ENCODE data around the gene NANOS2. TPM values are rescaled to one million over a fixed set of nuclear protein-coding genes. Genes with fewer than 3 reads are reported as not detected.

NANOS2 gene
- total and polyA plus RNA-seq, 2 of the 13 experiments (the other 11 are each of a cell fraction or from before 2014, with no cell fraction given) = not detected

DNA sequence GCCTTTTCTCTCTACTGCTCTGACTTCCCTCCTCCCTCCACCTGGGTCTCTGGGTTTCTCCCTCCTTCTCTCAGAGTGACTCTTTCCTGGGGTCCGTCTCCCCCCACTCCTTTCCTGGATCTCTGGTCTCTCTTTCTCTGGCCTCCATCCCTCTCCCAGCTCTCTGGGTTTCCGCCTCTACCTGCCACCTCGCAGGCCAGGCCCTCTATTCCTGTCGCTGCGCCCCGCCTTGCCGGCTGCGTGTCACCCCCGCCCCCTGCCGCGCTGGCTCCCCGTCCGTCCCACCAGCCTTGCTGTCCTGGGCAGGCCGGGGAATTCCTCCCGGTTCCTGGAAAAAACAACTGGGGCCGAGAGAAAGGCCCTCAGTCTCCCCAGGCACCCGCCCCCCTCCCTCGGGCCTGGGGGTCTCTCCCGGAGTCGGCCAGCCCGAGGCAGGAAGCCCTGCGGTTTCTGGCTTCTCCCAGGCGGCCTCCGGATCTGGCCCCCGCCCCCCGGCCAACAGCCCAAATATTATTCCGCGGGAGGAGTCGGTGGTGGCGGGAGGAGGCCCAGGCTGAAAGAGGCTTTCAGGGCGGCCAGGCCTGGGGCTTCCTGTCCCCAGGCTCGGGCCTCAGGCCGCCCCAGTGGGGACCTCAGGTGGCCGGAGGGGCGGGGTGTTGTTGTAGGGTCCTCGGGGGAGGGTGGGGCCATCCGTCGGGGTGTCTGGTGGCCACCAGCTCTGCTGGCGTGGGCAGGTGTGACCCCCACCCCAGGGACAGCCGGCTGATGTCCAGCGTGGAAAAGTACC is 38.0 kb downstream of the NANOS2 start (continued):
- TF ChIP-seq KLF6 (CRISPR knock-in tag; IDR thresholded peaks at IDR 0.05) (peak; percentile 41; the same call in 1 of the 2 replicates), POLR2AphosphoS5 (IDR thresholded peaks at IDR 0.05; ENCODE audit: low read depth, low read length) (peak; percentile 67), NFIC (IDR thresholded peaks at IDR 0.05; ENCODE audit: low read length) (no peak), THAP11 (CRISPR knock-in tag; IDR thresholded peaks at IDR 0.05) (peak; percentile 37; the same call in 1 of the 2 replicates), HES4 (CRISPR knock-in tag; IDR thresholded peaks at IDR 0.05; ENCODE audit: borderline replicate concordance) (no peak), ZNF709 (CRISPR knock-in tag; IDR thresholded peaks at IDR 0.05) (peak; percentile 66; the same call in 1 of the 2 replicates), ZNF292 (CRISPR knock-in tag; IDR thresholded peaks at IDR 0.05; ENCODE audit: borderline replicate concordance, low read depth) (no peak; the same call in 1 of the 2 replicates), PHF21A (CRISPR knock-in tag; IDR thresholded peaks at IDR 0.05) (peak; percentile 51)
- TF ChIP-seq, protein P1, sequence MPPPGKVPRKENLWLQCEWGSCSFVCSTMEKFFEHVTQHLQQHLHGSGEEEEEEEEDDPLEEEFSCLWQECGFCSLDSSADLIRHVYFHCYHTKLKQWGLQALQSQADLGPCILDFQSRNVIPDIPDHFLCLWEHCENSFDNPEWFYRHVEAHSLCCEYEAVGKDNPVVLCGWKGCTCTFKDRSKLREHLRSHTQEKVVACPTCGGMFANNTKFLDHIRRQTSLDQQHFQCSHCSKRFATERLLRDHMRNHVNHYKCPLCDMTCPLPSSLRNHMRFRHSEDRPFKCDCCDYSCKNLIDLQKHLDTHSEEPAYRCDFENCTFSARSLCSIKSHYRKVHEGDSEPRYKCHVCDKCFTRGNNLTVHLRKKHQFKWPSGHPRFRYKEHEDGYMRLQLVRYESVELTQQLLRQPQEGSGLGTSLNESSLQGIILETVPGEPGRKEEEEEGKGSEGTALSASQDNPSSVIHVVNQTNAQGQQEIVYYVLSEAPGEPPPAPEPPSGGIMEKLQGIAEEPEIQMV (CRISPR knock-in tag; IDR thresholded peaks at IDR 0.05; ENCODE audit: low read depth) = 0 out of 2 replicates have a peak, but pooled peaks have one; percentile 55
- TF ChIP-seq, protein P2, sequence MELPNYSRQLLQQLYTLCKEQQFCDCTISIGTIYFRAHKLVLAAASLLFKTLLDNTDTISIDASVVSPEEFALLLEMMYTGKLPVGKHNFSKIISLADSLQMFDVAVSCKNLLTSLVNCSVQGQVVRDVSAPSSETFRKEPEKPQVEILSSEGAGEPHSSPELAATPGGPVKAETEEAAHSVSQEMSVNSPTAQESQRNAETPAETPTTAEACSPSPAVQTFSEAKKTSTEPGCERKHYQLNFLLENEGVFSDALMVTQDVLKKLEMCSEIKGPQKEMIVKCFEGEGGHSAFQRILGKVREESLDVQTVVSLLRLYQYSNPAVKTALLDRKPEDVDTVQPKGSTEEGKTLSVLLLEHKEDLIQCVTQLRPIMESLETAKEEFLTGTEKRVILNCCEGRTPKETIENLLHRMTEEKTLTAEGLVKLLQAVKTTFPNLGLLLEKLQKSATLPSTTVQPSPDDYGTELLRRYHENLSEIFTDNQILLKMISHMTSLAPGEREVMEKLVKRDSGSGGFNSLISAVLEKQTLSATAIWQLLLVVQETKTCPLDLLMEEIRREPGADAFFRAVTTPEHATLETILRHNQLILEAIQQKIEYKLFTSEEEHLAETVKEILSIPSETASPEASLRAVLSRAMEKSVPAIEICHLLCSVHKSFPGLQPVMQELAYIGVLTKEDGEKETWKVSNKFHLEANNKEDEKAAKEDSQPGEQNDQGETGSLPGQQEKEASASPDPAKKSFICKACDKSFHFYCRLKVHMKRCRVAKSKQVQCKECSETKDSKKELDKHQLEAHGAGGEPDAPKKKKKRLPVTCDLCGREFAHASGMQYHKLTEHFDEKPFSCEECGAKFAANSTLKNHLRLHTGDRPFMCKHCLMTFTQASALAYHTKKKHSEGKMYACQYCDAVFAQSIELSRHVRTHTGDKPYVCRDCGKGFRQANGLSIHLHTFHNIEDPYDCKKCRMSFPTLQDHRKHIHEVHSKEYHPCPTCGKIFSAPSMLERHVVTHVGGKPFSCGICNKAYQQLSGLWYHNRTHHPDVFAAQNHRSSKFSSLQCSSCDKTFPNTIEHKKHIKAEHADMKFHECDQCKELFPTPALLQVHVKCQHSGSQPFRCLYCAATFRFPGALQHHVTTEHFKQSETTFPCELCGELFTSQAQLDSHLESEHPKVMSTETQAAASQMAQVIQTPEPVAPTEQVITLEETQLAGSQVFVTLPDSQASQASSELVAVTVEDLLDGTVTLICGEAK (IDR thresholded peaks at IDR 0.05) = no peak
- TF ChIP-seq, protein P2 (CRISPR knock-in tag; IDR thresholded peaks at IDR 0.05) = peak; percentile 12; the same call in 1 of the 2 replicates
- TF ChIP-seq, protein P3, sequence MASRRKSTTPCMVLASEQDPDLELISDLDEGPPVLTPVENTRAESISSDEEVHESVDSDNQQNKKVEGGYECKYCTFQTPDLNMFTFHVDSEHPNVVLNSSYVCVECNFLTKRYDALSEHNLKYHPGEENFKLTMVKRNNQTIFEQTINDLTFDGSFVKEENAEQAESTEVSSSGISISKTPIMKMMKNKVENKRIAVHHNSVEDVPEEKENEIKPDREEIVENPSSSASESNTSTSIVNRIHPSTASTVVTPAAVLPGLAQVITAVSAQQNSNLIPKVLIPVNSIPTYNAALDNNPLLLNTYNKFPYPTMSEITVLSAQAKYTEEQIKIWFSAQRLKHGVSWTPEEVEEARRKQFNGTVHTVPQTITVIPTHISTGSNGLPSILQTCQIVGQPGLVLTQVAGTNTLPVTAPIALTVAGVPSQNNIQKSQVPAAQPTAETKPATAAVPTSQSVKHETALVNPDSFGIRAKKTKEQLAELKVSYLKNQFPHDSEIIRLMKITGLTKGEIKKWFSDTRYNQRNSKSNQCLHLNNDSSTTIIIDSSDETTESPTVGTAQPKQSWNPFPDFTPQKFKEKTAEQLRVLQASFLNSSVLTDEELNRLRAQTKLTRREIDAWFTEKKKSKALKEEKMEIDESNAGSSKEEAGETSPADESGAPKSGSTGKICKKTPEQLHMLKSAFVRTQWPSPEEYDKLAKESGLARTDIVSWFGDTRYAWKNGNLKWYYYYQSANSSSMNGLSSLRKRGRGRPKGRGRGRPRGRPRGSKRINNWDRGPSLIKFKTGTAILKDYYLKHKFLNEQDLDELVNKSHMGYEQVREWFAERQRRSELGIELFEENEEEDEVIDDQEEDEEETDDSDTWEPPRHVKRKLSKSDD (CRISPR knock-in tag; IDR thresholded peaks at IDR 0.05; ENCODE audit: low read depth) = no peak
- TF ChIP-seq, protein P4, sequence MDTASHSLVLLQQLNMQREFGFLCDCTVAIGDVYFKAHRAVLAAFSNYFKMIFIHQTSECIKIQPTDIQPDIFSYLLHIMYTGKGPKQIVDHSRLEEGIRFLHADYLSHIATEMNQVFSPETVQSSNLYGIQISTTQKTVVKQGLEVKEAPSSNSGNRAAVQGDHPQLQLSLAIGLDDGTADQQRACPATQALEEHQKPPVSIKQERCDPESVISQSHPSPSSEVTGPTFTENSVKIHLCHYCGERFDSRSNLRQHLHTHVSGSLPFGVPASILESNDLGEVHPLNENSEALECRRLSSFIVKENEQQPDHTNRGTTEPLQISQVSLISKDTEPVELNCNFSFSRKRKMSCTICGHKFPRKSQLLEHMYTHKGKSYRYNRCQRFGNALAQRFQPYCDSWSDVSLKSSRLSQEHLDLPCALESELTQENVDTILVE (CRISPR knock-in tag; IDR thresholded peaks at IDR 0.05) = peak; percentile 41; the same call in 1 of the 2 replicates

Data from HepG2 (cell line).